Nephron (organoid): ENCODE data around the gene TENM4.

Source experiments
- H3K27ac Mint-ChIP-seq, 3 experiments: 2 replicates each; pipeline ENCODE4 v1.8.0; 2020; ENCODE audit warnings: mixed read lengths in 3 of 3, mild to moderate bottlenecking in 2 of 3, moderate library complexity in 1 of 3
- H3K27me3 Mint-ChIP-seq: 2 replicates; pipeline ENCODE4 v1.8.0; 2021; ENCODE audit warnings: low read depth, mild to moderate bottlenecking, moderate library complexity, mixed read lengths
- H3K36me3 Mint-ChIP-seq: 2 replicates; pipeline ENCODE4 v1.8.0; 2020; ENCODE audit warnings: low read depth, mixed read lengths
- H3K4me1 Mint-ChIP-seq: 2 replicates; pipeline ENCODE4 v1.8.0; 2020; ENCODE audit warnings: mixed read lengths
- H3K4me3 Mint-ChIP-seq, 3 experiments: 2 replicates each; pipeline ENCODE4 v1.8.0; 2020; ENCODE audit warnings: mild to moderate bottlenecking in 3 of 3, mixed read lengths in 3 of 3, moderate library complexity in 2 of 3
- H3K9me3 Mint-ChIP-seq: 2 replicates; pipeline ENCODE4 v1.8.0; 2020; ENCODE audit warnings: mixed read lengths
- CTCF ChIP-seq, 3 experiments: fragments of 200-600 bp; sonication (generic); IDR thresholded peaks; one replicate each; pipeline ENCODE4 v1.5.0; 2021; ENCODE audit warnings: antibody characterized with exemption in 3 of 3; ENCODE audit not compliant: unreplicated experiment in 3 of 3

The TENM4 gene

GRCh38 chr11:79059141-79059540 lies 381.7 kb downstream of the TENM4 start:
- H3K27ac Mint-ChIP-seq = peak overlapping the region in 1 of 3 experiments; percentile 86
- H3K4me1 Mint-ChIP-seq = peaks cover 34% of the 10 kb centered on the region
- no peaks in the 10 kb centered on the region for H3K27me3 Mint-ChIP-seq
- no peaks in the 10 kb centered on the region for H3K9me3 Mint-ChIP-seq
- no peak overlapping the region for H3K4me3 Mint-ChIP-seq
- H3K36me3 Mint-ChIP-seq = peaks cover 5% of the 10 kb centered on the region
- TF ChIP-seq CTCF (IDR thresholded peaks at IDR 0.05; ENCODE audit: unreplicated experiment in 3 of 3) = no peak

DNA sequence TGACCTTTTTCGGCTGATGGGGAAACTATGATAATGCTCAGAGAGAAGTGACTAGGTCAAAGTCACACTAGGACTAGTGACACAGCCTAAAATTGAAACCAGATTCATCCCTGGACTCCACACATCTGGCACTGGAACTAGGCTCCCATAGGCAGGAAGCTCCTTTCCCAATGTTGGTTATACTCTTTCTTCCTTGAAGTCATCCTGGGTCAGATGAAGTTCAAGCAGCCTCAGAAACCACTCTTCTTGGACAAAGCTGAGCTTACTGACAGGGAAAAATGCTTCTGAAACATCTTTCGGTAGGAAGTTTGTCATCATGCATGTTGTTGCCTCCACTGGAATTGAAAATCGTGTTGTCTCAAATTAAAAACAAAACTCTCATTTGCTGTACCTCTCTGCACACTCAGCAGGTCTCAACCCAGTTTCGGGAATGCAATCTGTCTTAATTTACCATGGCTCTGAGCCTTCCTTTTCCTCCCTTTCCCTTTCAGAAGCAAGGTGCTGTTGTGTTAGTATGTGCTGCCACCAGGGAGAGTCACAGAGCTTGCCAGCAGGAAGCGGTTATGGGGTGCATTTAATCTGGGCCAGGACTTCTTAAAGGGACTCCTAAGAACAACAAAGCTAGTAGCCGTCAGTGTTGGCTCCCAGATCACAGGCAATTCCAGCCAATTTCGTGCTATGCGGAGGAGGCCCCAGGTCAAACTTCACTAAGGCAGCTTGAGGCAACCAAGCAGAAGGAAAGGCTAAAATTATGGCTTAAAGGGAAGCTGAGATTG lies 384.8 kb downstream of the TENM4 start:
- Mint-ChIP-seq H3K9me3 (no peaks in the 10 kb centered on the region), H3K27ac (peak overlapping the region; percentile 71 to 88 (median 76)), H3K4me3 (no peak overlapping the region), H3K27me3 (peaks cover under 1% of the 10 kb centered on the region), H3K4me1 (peaks cover 53% of the 10 kb centered on the region), H3K36me3 (peaks cover 11% of the 10 kb centered on the region)
- TF ChIP-seq CTCF (IDR thresholded peaks at IDR 0.05; ENCODE audit: unreplicated experiment in 3 of 3) = no peak

DNA sequence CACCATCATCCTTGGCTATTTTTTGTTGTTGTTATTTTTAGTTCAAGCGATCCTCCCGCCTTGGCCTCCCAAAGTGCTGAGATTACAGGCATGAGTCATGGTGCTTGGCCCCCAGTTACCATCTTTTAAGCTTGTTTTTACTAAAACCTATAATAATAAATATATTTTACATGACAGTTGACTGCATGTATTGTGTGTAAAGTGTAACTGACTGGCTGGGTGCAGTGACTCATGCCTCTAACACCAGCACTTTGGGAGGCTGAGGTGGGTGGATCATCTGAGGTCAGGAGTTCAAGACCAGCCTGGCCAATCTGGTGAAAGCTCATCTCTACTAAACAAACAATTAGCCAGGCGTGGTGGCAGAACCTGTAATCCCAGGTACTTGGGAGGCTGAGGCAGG lies 386.2 kb downstream of the TENM4 start:
- H3K4me1 Mint-ChIP-seq = peaks cover 55% of the 10 kb centered on the region
- no peak for TF ChIP-seq CTCF (IDR thresholded peaks at IDR 0.05; ENCODE audit: unreplicated experiment in 3 of 3)
- H3K27me3 Mint-ChIP-seq = peaks cover 3% of the 10 kb centered on the region
- no peaks in the 10 kb centered on the region for H3K9me3 Mint-ChIP-seq
- no peak overlapping the region for H3K27ac Mint-ChIP-seq
- peaks cover 11% of the 10 kb centered on the region for H3K36me3 Mint-ChIP-seq
- no peak overlapping the region for H3K4me3 Mint-ChIP-seq

DNA sequence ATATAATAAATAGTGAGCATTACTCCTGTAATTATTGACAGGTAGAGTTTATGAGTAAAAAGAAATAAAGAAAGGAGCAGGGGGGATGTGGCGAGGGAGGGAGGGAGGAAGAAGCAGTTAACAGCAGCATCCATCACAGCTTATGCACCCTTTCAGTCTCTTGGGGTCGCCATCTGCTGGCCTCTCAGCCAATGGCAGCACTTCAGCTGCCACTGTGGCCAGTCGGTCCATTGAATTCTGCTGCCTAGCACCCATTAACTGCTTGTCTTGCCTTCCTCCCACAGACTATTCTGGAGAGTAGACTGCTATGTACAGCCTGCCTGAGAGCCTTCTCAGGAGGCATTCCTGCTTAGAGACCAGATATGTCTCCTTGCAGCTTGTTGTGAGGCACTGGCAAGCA lies 388.3 kb downstream of the TENM4 start:
- peaks cover 59% of the 10 kb centered on the region for H3K4me1 Mint-ChIP-seq

GRCh38 chr11:79050786-79051185 lies 390.0 kb downstream of the TENM4 start:
- peak overlapping the region; percentile 43 to 85 (median 61) for H3K27ac Mint-ChIP-seq
- peaks cover 3% of the 10 kb centered on the region for H3K27me3 Mint-ChIP-seq
- H3K4me1 Mint-ChIP-seq = peaks cover 62% of the 10 kb centered on the region
- no peak overlapping the region for H3K4me3 Mint-ChIP-seq
- TF ChIP-seq CTCF (IDR thresholded peaks at IDR 0.05; ENCODE audit: unreplicated experiment in 3 of 3) = no peak
- no peaks in the 10 kb centered on the region for H3K9me3 Mint-ChIP-seq
- H3K36me3 Mint-ChIP-seq = peaks cover 6% of the 10 kb centered on the region

More for the DNA sequence above, 388.3 kb downstream of the TENM4 start:
- no peaks in the 10 kb centered on the region for H3K9me3 Mint-ChIP-seq
- H3K27ac Mint-ChIP-seq = peak overlapping the region in 1 of 3 experiments; percentile 62
- peak in 2 of 3 experiments; percentile 15 to 19 for TF ChIP-seq CTCF (IDR thresholded peaks at IDR 0.05; ENCODE audit: unreplicated experiment in 3 of 3)
- peaks cover 3% of the 10 kb centered on the region for H3K27me3 Mint-ChIP-seq
- H3K4me3 Mint-ChIP-seq = no peak overlapping the region
- peaks cover 11% of the 10 kb centered on the region for H3K36me3 Mint-ChIP-seq

- H3K9me3 Mint-ChIP-seq = no peaks in the 10 kb centered on the region
- H3K27ac Mint-ChIP-seq = peak overlapping the region in 2 of 3 experiments; percentile 59 to 68
- peaks cover 67% of the 10 kb centered on the region for H3K4me1 Mint-ChIP-seq
- H3K4me3 Mint-ChIP-seq = no peak overlapping the region
- H3K27me3 Mint-ChIP-seq = peaks cover 3% of the 10 kb centered on the region
- peaks cover 6% of the 10 kb centered on the region for H3K36me3 Mint-ChIP-seq
- TF ChIP-seq CTCF (IDR thresholded peaks at IDR 0.05; ENCODE audit: unreplicated experiment in 3 of 3) = no peak
Observed at GRCh38 chr11:79049741-79050179, 391.1 kb downstream of the TENM4 start.
